MM.1S (cell line): ENCODE data around the gene CD320.

Experiments used
- DNase-seq: peaks from one replicate; pipeline ENCODE4 v3.0.0-alpha.2; 2015
- H2AFZ ChIP-seq: fragments of 300-600 bp; sonication (generic); 2 replicates; pipeline ENCODE4 v1.6.0; 2016; ENCODE audit warnings: antibody characterized with exemption, low read length
- H3F3A ChIP-seq: fragments of 300-600 bp; sonication (generic); 2 replicates; pipeline ENCODE4 v1.6.1; 2016; ENCODE audit warnings: mild to moderate bottlenecking, antibody characterized with exemption, low read length, moderate library complexity, mixed read lengths; ENCODE audit not compliant: insufficient read depth
- H3K27ac ChIP-seq: fragments of 300-600 bp; sonication (generic); 2 replicates; pipeline ENCODE4 v1.5.1; 2016; ENCODE audit warnings: mild to moderate bottlenecking, low read length
- H3K27me3 ChIP-seq: fragments of 300-600 bp; sonication (generic); replicated peaks from 2 replicates; pipeline ENCODE4 v1.6.0; 2016; ENCODE audit warnings: low read length; ENCODE audit not compliant: insufficient read depth
- H3K36me3 ChIP-seq: fragments of 300-600 bp; sonication (generic); replicated peaks from 2 replicates; pipeline ENCODE4 v1.6.1; 2016; ENCODE audit warnings: mild to moderate bottlenecking, low read length, mixed read lengths; ENCODE audit not compliant: insufficient read depth
- H3K4me1 ChIP-seq: fragments of 300-600 bp; sonication (generic); 2 replicates; pipeline ENCODE4 v1.6.1; 2016; ENCODE audit warnings: low read length, mixed read lengths
- H3K4me2 ChIP-seq: fragments of 300-600 bp; sonication (generic); 2 replicates; pipeline ENCODE4 v1.6.0; 2016; ENCODE audit warnings: low read depth, low read length
- H3K4me3 ChIP-seq: fragments of 300-600 bp; sonication (generic); 2 replicates; pipeline ENCODE4 v1.5.1; 2016; ENCODE audit warnings: low read length, mixed read lengths
- H3K79me2 ChIP-seq: fragments of 300-600 bp; sonication (generic); 2 replicates; pipeline ENCODE4 v1.6.1; 2016; ENCODE audit warnings: mixed run types, low read length, mixed read lengths
- H3K9ac ChIP-seq: fragments of 300-600 bp; sonication (generic); 2 replicates; pipeline ENCODE4 v1.6.1; 2016; ENCODE audit warnings: low read length, mixed read lengths
- H3K9me2 ChIP-seq: fragments of 300-600 bp; sonication (generic); replicated peaks from 2 replicates; pipeline ENCODE4 v1.6.1; 2016; ENCODE audit warnings: mild to moderate bottlenecking, low read length, mixed read lengths; ENCODE audit not compliant: insufficient read depth
- H3K9me3 ChIP-seq: fragments of 300-600 bp; sonication (generic); replicated peaks from 2 replicates; pipeline ENCODE4 v1.6.1; 2016; ENCODE audit warnings: mild to moderate bottlenecking, low read length, mixed read lengths; ENCODE audit not compliant: insufficient read depth
- H4K20me1 ChIP-seq: fragments of 300-600 bp; sonication (generic); 2 replicates; pipeline ENCODE4 v1.6.1; 2016; ENCODE audit warnings: mild to moderate bottlenecking, low read length, moderate library complexity, mixed read lengths; ENCODE audit not compliant: insufficient read depth
- CTCF ChIP-seq: fragments of 300-600 bp; sonication (generic); IDR thresholded peaks from 2 replicates; pipeline ENCODE4 v1.5.1; 2016; ENCODE audit warnings: antibody characterized with exemption, low read length, mixed read lengths
- EZH2 ChIP-seq: fragments of 300-600 bp; sonication (generic); optimal IDR thresholded peaks from 2 replicates; pipeline ENCODE3; 2017; ENCODE audit warnings: low read depth, mild to moderate bottlenecking, antibody characterized with exemption, low read length, mixed read lengths
- EZH2phosphoT487 ChIP-seq: fragments of 300-600 bp; sonication (generic); IDR thresholded peaks from 2 replicates; pipeline ENCODE4 v1.6.1; 2018; ENCODE audit warnings: antibody characterized with exemption, low read length

The CD320 gene

GRCh38 chr19:8321986-8322637 is 14.0 kb upstream of the CD320 start:
- TF ChIP-seq EZH2phosphoT487 (no peak), CTCF (no peak), EZH2 (no peak)
- H3K4me2 ChIP-seq: peak overlapping the region; percentile 90
- no peaks in the 10 kb centered on the region for H3K9me3 ChIP-seq
- H3K27ac ChIP-seq: no peak overlapping the region
- peaks cover 39% of the 10 kb centered on the region for H3F3A ChIP-seq
- peaks cover 4% of the 10 kb centered on the region; the same call in 1 of the 2 replicates for H4K20me1 ChIP-seq
- peaks cover 8% of the 10 kb centered on the region for H3K4me1 ChIP-seq
- no peaks in the 10 kb centered on the region for H3K27me3 ChIP-seq
- no peak overlapping the region for H2AFZ ChIP-seq
- no peaks in the 10 kb centered on the region for H3K9me2 ChIP-seq
- peak overlapping the region; percentile 89 for H3K4me3 ChIP-seq
- peaks cover 11% of the 10 kb centered on the region for H3K36me3 ChIP-seq
- peak overlapping the region; percentile 83 for H3K9ac ChIP-seq
- peaks cover 40% of the 10 kb centered on the region for H3K79me2 ChIP-seq
- DNase-seq: no peak

GRCh38 chr19:8321067-8321985 is 13.2 kb upstream of the CD320 start, which contains the start of the genes NDUFA7 and RPS28:
Gene NDUFA7, minus strand, starts transcription at chr19:8321375. Its CDS starts 17 bp downstream, at chr19:8321358.
Gene RPS28, plus strand, starts transcription at chr19:8321496. Its CDS starts 35 bp downstream, at chr19:8321531.
- H3K27me3 ChIP-seq: no peaks in the 10 kb centered on the region
- peak within 1 kb of the TSS; percentile 90 for H3K4me2 ChIP-seq
- peak within 1 kb of the TSS; percentile 83 for H3K9ac ChIP-seq
- peak; percentile 98 for DNase-seq
- no peak for TF ChIP-seq EZH2phosphoT487
- TF ChIP-seq CTCF: peak; percentile 51
- peaks cover 11% of the 10 kb centered on the region for H3K36me3 ChIP-seq
- peak within 1 kb of the TSS; percentile 51; the same call in 1 of the 2 replicates for H3K27ac ChIP-seq
- peak within 1 kb of the TSS; percentile 60 for H2AFZ ChIP-seq
- peaks cover 39% of the 10 kb centered on the region for H3F3A ChIP-seq
- H3K9me2 ChIP-seq: no peaks in the 10 kb centered on the region
- H3K9me3 ChIP-seq: no peaks in the 10 kb centered on the region
- H3K79me2 ChIP-seq: peaks cover 45% of the 10 kb centered on the region
- H4K20me1 ChIP-seq: peaks cover 4% of the 10 kb centered on the region; the same call in 1 of the 2 replicates
- H3K4me3 ChIP-seq: peak within 1 kb of the TSS; percentile 89
- H3K4me1 ChIP-seq: peaks cover 8% of the 10 kb centered on the region

GRCh38 chr19:8320564-8321066 is 12.5 kb upstream of the CD320 start:
- no peaks in the 10 kb centered on the region for H3K27me3 ChIP-seq
- peak; percentile 45 for DNase-seq
- TF ChIP-seq CTCF (no peak), EZH2 (no peak), EZH2phosphoT487 (no peak)
- peak overlapping the region; percentile 89 for H3K4me3 ChIP-seq
- H3K36me3 ChIP-seq: peaks cover 11% of the 10 kb centered on the region
- peaks cover 8% of the 10 kb centered on the region for H3K4me1 ChIP-seq
- peaks cover 39% of the 10 kb centered on the region for H3F3A ChIP-seq
- H3K4me2 ChIP-seq: peak overlapping the region; percentile 85
- no peaks in the 10 kb centered on the region for H3K9me3 ChIP-seq
- H3K79me2 ChIP-seq: peaks cover 45% of the 10 kb centered on the region
- peak overlapping the region; percentile 83 for H3K9ac ChIP-seq
- H3K27ac ChIP-seq: peak overlapping the region; percentile 51; the same call in 1 of the 2 replicates
- peak overlapping the region; percentile 60 for H2AFZ ChIP-seq
- H4K20me1 ChIP-seq: peaks cover 4% of the 10 kb centered on the region; the same call in 1 of the 2 replicates
- H3K9me2 ChIP-seq: no peaks in the 10 kb centered on the region
